Stimulated activated CD4-positive, alpha-beta T cell treated with anti-CD3 and anti-CD28 coated beads, Interleukin-2, amount 100 ng/mL, for 4 hours (primary cell): ENCODE data around the gene NOTO.
"Not testable (repeated sequence)": the region's sequence is repeated elsewhere in the genome, so short reads cannot be mapped to it uniquely, and the experiment has no call there.

ENCODE experiments used
- DNase-seq: peaks from one replicate; pipeline ENCODE4 v3.0.0-alpha.2; 2020; ENCODE audit warnings: low read depth

Gene NOTO

DNA sequence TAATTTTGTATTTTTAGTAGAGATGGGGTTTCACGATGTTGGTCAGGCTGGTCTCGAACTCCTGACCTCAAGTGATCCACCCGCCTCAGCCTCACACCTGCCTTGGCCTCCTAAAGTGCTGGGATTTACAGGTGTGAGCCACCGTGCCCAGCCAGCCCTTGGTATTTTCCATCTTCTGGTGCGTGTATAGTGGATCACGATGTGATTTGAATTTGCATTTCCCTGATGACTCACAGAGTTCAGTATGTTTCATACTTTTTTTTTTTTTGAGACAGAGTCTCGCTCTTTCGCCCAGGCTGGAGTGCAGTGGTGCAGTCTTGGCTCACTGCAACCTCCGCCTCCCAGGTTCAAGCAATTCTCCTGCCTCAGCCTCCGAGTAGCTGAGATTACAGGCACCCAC, 2.1 kb upstream of the NOTO start:
- not testable (repeated sequence) for DNase-seq

DNA sequence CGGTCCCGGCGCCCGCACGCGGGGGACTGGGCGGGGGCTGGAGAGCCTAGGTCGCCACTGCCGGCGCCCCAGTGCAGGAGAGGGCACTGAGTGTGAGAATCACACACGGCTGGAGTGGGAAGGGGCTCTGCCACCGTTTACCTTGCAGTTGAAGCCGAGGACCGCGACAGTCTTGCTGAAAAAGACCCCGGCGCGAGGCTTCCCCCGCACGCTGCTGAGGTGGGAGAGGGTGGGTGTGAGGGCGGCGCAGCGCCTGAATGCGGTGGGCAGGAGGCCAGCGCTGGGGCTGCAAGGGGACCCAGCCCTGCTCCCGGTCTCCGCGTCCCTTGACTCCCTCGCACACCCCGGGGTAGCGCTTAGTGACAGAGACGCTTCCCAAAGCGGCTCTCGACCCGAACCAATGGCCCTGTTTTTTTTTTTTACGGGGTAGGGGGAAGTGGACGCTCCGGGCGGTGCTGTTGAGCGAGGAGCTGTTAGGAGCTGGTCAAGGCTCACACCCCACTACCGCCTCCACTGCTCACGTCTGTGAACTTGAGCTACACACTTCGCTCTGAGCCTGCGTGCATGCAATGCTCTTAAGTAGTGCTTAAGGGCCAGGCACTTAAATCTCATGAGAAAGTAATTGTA, 794 bp downstream of the NOTO start:
- no peak for DNase-seq

DNA sequence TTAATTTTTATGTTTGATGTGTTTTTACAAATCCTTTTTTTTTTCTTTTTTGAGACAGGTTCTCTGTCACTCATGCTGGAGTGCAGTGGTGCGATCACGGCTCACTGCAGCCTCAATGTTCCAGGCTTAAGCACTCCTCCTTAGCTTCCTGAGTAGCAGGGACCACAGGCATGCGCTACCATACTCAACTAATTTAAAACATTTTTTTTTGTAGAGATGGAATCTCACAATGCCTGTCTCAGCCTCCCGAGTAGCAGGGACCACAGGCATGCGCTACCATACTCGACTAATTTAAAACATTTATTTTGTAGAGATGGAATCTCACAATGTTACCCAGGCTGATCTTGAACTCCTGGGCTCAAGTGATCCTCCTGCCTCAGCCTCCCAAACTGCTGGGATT, 3.2 kb downstream of the NOTO start:
- DNase-seq, result no peak

DNA sequence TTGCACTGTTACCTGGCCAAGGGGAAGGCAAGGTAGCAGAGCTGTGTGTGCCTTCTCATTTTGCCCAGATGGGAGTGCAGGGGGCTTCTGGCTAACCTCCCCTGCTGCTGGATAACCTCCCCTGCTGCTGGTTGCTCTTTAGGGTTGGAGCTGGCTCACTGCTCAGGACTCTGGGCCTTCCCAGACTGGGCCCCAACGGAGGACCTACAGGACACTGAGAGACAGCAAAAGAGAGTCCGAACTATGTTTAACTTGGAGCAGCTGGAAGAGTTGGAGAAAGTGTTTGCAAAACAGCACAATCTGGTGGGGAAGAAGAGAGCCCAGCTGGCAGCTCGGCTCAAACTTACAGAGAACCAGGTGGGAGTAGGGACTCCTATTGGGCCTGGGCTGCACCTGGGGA, 5.9 kb downstream of the NOTO start:
- DNase-seq, result no peak

DNA sequence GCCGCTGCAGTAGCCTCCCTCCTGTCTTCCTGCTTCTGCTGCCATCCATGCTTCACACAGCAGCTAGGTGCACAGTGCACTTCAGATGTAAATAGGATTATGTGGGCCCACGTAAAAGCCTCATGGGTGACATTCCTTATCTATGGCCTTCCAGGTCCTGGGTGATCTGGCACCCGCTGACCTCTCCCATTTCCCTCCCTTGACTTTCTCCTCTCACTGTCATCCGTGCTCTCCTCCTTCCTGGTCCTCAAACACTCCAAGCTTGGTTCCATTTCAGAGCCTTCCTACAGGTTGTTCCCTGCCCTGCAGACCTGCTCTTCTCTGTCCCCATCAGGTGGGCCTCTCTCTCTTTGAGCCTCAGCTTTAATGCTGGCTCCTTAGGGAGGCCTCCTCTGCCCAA, 7.6 kb downstream of the NOTO start:
- DNase-seq, result no peak

DNA sequence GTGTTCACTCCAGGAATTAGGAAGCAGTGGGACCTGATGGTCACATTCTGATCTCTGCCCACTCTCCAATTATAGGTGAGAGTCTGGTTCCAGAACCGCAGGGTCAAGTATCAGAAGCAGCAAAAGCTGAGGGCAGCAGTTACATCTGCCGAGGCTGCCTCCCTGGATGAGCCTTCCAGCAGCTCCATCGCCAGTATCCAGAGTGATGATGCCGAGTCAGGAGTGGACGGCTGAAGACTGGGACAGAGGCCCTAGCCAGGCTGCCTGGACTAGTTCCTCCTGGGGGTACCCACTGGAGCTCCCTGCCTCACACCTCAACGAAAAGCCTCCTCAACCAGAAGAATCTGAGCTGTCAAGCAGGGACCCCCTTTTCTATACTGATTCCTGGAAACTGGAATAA, 8.3 kb downstream of the NOTO start:
- DNase-seq, result no peak

DNA sequence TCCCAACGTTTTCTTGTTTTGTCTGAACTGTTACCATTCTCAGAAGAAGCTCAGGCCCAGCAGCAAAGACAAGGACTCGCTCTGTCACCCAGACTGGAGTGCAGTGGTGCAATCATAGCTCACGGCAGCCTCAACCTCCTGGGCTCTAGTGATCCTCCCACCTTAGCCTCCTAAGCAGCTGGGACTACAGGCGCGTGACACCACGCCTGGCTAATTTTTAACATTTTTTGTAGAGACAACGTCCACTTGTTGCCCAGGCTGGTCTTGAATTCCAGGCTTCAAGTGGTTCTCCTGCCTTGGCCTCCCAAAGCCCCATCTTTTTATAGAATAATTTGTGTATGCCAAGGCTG, 9.7 kb downstream of the NOTO start:
- DNase-seq, result no peak

DNA sequence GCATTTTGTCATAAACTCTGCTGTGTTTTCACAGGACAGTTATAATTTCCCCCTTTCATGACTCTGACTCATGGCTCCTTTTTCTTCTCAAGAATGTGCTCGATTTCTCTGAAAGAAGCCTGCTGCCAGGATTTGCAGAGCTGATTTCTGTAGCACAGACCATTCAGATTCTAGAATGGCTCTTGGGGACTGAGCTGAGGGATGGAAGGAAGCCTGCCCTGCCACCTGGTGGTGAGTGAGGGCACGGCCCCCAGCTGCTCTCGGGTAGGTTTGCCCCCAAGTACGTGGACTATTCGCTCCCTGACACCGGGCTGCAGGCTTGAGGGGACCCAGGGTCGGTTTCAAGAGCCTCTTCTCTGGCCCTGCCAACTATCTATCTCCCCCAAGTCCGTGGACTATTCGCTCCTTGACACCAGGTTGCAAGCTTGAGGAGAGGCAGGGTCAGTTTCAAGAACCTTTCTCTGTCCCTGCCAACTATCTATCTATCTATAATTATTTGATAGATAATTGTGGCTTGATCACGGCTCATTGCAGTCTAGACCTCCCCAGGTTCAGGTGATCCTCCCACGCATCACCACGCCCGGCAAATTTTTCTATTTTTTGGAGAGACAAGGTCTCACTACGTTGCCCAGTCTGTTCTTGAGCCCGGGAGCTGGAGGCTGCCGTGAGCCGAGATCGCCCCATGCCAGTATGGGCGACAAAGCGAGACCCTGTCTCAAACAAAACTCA, 10.2 kb downstream of the NOTO start:
- peak; percentile 49 for DNase-seq

DNA sequence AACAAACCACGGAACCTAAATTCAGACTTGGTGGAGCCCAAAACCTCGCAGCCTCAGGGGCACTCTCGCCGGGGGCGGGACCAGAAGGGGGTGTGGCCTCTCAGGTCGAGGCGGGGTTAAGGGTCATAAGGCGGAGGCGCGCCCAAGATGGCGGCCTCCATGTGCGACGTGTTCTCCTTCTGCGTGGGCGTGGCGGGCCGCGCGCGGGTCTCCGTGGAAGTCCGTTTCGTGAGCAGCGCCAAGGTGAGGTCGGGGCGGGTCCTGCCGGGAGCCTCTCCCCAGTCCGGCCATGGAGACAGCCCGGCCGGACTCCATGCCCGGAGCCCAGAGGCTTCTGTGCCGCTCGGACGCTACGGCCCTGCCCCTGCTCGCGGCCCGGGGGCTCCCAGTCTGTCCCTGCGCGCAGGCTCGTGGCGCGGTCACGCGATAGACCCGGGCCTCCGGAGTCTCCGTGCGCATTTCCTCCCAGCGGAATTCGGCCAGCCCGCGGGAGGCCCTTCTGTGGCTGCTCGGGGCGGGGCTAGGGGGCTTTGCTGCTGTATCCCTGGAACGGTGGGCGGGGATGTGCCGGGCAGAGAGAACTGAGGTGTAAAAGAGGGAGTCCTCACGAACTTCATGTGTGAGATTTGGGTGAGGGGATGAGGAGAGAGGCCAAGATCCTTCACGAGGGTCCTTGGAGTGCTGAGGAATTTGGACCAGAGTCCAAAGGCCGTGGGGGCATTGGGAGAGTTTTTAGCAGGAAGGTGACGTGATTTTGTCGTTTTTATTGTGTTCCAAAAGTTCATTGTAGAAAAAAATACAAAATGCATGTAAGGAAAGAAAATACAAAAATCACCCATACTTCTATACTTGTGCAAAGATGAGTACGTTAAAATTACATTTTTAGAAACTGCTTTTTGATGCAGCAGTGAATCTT, 12.0 kb downstream of the NOTO start, which contains the start of gene SMYD5:
TSS of gene SMYD5 (plus strand) at position 126 of the 916 bp plus-strand sequence. CDS start at position 148, 22 bp downstream.
- DNase-seq, result peak; percentile 90

DNA sequence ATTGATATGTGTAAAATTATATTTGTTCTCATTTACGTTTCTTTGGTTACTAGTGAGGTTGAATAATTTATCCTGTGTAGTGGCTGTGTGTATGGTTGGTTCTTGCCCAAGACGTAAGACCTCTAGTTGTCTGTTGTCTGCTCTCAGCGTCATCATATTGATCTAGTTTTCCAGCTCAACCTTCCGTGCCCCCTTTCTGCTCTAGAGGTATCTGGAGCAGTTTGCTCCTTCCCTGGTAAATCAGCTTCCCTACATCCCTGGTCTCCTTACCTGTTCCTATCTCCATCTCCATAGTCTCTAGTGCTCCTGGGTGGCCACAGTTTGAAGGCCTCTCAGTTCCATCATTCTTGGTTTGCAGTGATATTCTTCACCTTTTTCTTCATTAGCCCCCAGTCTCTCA, 12.9 kb downstream of the NOTO start:
- no peak for DNase-seq

DNA sequence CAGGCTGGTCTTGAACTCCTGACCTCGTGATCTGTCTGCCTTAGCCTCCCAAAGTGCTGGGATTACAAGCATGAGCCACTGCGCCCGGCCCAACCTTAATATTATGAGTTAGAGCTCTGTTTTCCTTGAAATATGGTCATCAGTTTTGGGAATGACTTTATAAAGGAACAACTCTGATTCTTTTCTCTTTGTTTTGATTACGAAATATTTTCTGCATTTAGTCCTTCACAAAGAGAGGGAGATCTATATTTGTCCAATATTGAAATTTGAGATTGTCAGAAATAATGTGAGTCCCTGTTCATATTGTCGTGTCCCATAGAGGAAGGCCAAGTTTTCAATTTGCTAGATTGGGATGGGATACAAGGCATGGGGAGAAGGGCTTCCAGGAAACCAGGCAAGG, 14.8 kb downstream of the NOTO start:
- DNase-seq, result no peak

DNA sequence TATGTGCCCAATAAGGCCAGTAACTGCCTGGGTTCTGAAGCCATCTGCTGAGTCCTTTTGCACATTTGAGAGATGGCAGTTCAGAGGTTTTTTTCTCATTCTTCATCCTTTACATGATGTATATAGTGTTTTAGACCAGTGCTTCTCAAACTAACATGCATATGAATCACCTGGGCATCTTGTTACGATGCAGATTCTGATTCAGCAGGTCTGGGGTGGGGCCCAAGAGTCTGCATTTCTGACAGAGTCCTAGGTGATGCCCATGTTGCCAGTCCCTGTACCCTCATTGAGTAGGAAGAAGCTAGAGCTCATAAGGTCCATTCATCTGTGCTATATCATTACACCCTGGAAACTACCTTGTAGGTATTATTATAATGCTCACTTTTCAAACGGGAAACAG, 15.5 kb downstream of the NOTO start:
- DNase-seq, result no peak

DNA sequence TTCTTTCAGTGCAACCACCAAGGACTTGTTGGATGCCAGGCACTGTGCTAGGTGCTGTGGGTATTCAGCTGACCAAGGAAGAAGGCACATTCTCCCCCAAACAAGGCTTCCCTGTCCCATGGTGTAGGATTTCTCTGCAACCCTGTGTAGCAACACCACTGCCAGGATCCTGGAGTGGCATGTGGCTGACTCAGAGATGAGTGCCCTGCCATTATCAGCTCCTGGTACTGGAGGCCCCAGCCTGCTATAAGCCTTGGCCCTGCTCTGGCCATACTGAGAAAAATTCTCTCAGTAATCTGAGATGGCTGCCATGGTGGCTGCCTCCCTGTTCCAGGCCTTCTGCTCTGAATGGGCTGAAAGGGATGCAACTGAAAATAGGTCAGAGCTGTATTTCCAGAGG, 15.9 kb downstream of the NOTO start:
- DNase-seq, result no peak

DNA sequence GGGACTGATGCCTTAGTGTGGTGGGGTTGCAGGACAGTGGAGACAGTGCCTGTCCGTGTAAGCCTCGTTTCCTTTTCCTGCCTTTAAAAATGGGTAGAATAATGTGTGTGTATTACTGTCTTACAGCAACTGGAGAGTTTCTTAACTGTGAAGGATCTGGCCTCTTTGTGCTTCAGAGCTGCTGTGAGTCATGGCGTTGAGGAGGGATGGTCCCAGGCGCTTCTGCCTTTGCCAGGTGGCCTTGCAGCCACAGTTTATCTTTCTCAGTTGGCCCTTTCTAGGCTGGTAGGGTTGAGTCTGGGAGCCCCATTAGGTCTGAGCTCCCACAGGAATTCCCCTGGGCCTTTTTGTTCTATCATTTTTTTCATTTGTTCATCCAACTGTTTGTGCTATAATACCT, 21.4 kb downstream of the NOTO start:
- DNase-seq, result no peak

DNA sequence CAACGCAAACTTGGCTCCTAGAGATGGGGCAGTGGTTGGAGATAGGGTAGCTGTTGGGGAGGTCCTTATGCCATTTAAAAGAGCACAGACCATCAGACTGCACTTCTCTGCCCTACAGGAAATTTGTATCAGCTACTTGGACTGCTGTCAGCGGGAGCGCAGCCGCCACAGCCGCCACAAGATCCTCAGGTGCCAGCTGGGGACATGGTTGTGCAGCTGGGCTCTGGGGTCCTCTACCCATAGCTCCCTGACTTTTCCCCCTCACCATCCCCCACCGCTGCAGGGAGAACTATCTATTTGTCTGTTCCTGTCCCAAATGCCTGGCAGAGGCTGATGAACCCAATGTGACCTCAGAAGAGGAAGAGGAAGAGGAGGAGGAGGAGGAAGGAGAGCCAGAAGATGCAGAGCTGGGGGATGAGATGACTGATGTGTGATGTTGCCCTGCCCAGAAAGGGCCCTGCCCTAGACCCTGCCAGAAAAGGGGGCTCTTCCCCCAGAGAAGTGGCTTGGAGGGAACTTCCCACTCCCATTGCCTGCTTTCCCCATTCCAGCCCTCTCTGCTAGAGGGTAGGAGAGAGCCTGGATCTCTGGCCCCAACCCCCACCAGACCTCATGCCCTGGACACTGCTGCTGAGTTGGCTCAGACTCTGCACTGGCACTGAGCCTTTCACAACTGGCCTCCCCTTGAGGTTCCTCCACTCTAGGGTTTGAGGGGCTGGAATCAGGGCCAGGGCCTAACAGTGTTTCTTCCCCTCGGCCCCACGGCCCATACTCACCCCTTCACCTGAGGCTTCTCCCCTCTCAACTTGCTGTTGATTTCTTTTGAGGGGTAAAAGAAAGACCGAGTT, 23.4 kb downstream of the NOTO start:
- DNase-seq, result no peak

DNA sequence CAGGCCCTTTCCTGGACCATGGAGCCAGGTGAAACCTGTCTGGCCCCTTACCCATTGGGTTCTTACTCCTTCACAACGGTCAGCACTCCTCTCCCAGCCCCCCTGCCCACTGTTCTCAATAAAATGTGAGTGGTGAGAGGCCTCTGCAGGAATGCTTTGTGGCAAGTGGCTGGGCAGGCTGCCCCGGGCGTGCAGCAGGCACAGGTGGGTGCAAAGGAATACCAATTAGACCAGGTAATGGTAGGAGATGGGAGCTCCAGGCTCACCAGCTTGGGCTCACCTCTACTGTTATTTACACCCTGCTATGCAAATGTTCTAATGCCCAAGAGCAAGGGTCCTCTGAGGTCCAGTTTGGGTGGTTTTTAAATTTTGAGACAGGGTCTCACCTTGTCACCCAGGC, 24.7 kb downstream of the NOTO start:
- DNase-seq, result no peak

DNA sequence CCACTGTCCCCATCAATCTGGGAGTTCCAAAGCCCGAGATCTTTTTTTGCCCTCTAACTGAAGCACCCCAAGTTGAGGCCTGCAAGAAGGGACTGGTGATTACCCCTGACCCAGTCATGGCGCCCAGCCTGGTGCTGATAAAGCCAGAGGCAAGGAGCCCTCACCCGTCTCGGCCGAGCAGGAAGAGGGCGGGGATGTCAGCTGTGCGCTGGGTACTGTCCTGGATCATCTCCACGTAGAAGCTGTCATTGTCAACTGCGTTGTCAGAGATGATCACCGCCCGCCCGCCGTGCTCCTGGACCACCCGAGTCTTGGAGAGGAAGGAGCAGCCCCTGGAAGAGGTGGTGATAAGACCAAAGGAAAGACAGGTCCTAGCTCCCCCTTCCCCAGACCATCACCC, 26.3 kb downstream of the NOTO start:
- no peak for DNase-seq

DNA sequence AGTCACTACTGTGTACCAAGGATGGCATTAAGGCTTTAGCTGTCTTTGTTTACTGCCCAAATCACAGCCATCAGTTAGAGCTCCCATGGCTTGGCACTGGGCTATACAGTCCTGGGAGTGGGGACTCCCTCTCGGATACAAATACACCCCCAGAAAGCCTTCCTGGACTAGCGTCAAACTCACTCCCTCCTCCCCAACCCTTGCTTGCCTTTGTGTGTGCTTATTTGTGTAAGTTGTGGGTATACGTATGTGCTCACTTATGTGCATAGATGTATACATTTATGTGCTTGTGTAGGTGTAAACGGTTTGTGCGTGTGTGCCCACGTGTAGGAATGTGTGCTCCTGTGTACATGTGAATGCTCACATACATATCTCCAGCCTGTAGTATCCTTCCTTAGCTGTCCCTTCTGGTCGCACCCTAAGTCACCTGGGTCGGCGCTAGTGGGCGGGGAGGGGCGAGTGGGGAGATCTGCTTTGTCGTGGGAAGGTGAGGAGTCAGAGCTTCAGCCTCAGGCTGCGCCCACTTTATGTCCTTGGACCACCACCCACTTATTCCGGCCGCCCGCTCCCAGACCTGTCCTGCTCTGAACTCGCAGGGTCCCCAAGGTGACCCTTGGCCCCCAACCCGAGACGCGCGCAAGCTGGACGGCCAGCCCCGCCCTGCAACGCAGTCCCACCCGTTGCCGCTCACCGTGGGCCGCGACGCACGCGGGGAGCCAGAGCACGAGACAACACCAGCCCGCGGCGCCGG, 30.2 kb downstream of the NOTO start:
- DNase-seq, result no peak

DNA sequence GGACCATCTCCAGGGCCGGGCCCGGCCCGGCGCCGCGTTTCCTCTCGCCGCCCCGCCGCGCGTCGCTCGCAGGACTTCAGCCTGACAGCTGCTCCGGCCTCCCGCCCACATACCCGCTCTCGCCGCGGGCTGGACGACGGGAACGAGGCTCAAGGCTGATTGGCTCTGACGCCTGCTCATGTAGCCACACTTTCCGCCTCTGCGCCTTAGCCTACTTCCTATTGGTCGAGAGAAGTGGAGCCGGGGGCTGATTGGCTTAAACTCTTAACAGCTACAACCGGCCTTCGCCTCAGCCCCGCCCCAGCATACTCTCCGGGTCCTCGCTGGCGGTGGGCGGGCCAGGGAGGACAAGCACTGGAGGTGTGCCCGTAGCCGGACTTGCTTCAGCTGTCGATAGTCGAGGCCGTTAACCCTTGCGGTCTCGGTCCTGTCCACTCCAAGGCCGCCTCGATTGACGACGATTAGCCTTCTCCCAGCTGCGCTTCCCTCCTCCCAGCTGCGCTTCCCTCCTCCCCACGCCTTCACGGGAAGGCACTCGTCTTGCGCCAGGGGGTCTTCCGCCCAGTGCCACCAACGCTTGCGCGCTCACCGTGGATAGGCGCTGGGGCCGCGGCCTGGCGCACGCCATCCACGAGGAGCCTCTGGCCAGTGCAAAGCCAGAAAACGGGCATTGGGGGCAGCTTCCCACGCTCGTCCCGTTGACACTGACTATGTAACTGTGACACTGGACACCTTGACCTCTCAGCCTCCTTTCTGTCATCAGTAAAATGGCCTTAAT, 31.0 kb downstream of the NOTO start, which contains the start of gene PRADC1:
TSS of gene PRADC1 (minus strand) at position 86 of the 778 bp plus-strand sequence. CDS start at position 7, 79 bp downstream.
- peak; percentile 89 for DNase-seq
